Aorta (tissue), 5 donors: ENCODE measurements around the gene MECP2. TPM values are rescaled to one million over a fixed set of nuclear protein-coding genes. Genes with fewer than 3 reads are reported as not detected.
"Not testable (repeated sequence)": the region's sequence is repeated elsewhere in the genome, so short reads cannot be mapped to it uniquely, and the experiment has no call there.

Experiments
- ATAC-seq: fragments of 200-7000 bp; cut with Tn5 transposase; one replicate; pipeline ENCODE4 v1.9.1; 2022; ENCODE audit warnings: moderate library complexity; ENCODE audit not compliant: low FRiP score
- DNase-seq, 2 donors: peaks; one replicate each; pipeline ENCODE4 v3.0.0-alpha.2; 2020
- H3K27ac ChIP-seq, 2 donors: one replicate each; pipeline ENCODE4 v1.5.1; 2013; ENCODE audit warnings: low read length in 2 of 2, mild to moderate bottlenecking in 2 of 2, moderate library complexity in 2 of 2, control low read depth in 1 of 2, inconsistent platforms in 1 of 2, low read depth in 1 of 2
- H3K27me3 ChIP-seq, 2 donors: one replicate each; pipeline ENCODE4 v1.6.1; 2013; ENCODE audit warnings: control low read depth in 1 of 2, low read length in 1 of 2, mild to moderate bottlenecking in 1 of 2, moderate library complexity in 1 of 2; ENCODE audit not compliant: insufficient read depth in 2 of 2, control insufficient read depth in 1 of 2
- H3K36me3 ChIP-seq, 2 donors: one replicate each; pipeline ENCODE4 v1.6.1; 2013; ENCODE audit warnings: control low read depth in 1 of 2, low read length in 1 of 2, mild to moderate bottlenecking in 1 of 2; ENCODE audit not compliant: insufficient read depth in 2 of 2, control insufficient read depth in 1 of 2
- H3K4me1 ChIP-seq, 2 donors: one replicate each; pipeline ENCODE4 v1.6.1; 2013; ENCODE audit warnings: low read length in 2 of 2, control low read depth in 1 of 2, mild to moderate bottlenecking in 1 of 2, moderate library complexity in 1 of 2; ENCODE audit not compliant: insufficient read depth in 2 of 2, control insufficient read depth in 1 of 2
- H3K4me3 ChIP-seq, 2 donors: one replicate each; pipeline ENCODE4 v1.5.1; 2013; ENCODE audit warnings: low read length in 2 of 2, control low read depth in 1 of 2, mild to moderate bottlenecking in 1 of 2
- H3K9me3 ChIP-seq: one replicate; pipeline ENCODE4 v1.6.1; 2013; ENCODE audit warnings: mild to moderate bottlenecking, low read length; ENCODE audit not compliant: control insufficient read depth
- WGBS, 2 donors: extraction: QIAGEN DNeasy Blood & Tissue Kit; methylation state at CpG; one replicate each; pipeline ENCODE4 v1.1.7; 2013; 5-methylcytosine and 5-hydroxymethylcytosine counted together
- intact Hi-C, 2 donors: fragments of 100-400 bp; cut with DNase I; formaldehyde crosslinking; loops; one replicate each; pipeline versions ENCODE4 v1.14.2 to v1.15.0; 2022
- long read RNA-seq, 2 donors: library from polyadenylated mRNA; unstranded; transcript quantifications; one replicate each; pipeline ENCODE4 v2.0.0, GENCODE V29; 2020 to 2021
- polyA plus RNA-seq, 2 donors: library from polyadenylated mRNA; stranded (reverse); fragments of 200-250 nt; gene quantifications; one replicate each; pipeline ENCODE4 v1.2.3, GENCODE V29; 2013
- total RNA-seq, 2 donors: library from RNA; stranded (reverse); fragmentation: NEBNext Ultra II Directional; extraction: Animal tissue kit (Norgen Biotek cat#: 25700); gene quantifications; one replicate each; pipeline ENCODE4 v1.2.1, GENCODE V29; 2021
- donor health status: healthy with polysubstance abuse.
- donor health status: Bipolar disorder and iron deficiency.
- donor health status: DM: no; HTN: no; CAD: no.
- donor health status: DM: no; HTN: no; CAD: no.
- donor health status: DM: yes; HTN: yes; CAD: no.

The MECP2 gene
- 10 to 100 TPM; 73.5 to 80.7 TPM for total RNA-seq
- 10 to 100 TPM; 10.4 to 24.9 TPM for polyA plus RNA-seq
- long read RNA-seq, donor 1, full-length matches to known transcripts: 7 of 53 reads
- long read RNA-seq, donor 1, partial matches to known transcripts: 3 of 53 reads
- long read RNA-seq, donor 1, other reads (novel, unspliced or antisense): 43 of 53 reads
- long read RNA-seq, donor 2, full-length matches to known transcripts: 7 of 38 reads
- long read RNA-seq, donor 2, partial matches to known transcripts: 4 of 38 reads
- long read RNA-seq, donor 2, other reads (novel, unspliced or antisense): 27 of 38 reads

DNA sequence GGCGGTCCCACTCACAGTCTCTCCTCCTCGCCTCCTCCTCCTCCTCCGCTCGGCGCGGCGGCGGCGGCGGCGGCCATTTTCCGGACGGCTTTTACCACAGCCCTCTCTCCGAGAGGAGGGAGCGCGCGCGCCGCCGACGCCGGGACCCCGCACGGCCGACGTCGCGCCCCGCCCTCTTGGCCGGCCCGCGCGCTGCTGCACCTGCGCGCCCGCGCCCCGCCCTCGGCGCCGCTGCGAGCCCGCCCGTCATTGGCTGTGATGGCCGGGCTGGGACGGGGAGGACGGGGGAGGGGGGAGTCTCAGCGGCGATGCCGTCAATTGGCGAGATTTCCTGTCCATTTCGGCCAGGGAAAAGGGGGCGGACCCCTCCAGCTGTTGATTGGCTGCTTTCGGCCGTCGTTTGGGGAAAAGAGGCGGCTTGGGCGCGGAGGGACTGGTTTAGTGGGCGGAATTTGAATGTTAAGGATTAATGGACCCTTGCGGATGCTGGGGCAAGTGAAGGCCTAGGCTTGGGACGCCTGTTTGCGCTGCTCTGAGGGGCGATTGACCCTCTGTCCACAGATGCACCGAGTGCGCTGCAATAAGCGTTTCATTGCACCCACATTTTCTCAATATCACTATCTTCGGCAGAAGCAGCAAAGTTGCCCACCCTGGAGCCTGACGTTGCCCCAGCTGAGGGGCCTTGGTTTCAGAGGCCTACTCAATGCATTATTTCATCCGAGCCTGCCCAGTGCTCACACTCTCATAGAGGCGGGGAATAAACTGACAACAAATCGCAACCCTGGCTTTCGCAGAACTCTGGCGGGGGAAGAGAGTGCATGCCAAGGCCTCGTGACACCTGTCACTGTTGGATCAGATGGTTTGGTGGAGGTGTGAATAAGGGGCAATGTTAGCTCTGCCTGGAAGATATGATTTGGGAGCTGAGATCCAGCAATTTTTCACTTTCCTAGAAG is at the start of gene MECP2:
MECP2 (minus strand) TSS at position 129 of the 953 bp plus-strand sequence.
- Histone ChIP-seq H3K4me3 (peak within 1 kb of the TSS; percentile 51 to 70), H3K4me1 (no peaks in the 10 kb centered on the region), H3K27ac (peak within 1 kb of the TSS; percentile 45 to 99), H3K27me3 (no peaks in the 10 kb centered on the region), H3K36me3 (no peaks in the 10 kb centered on the region), H3K9me3 (no peaks in the 10 kb centered on the region)
- intact Hi-C loops: loop anchor here in 1 of 2 donors (5.0 kb wide), 2 partner anchors 76 to 284 kb away; no protein-coding TSS in a partner anchor
- ATAC-seq (peak; percentile 92), DNase-seq (peak; percentile 94)
- 6 to 40% methylated on average over 50 to 75 of the region's 75 CpGs for WGBS, 2 donors

DNA sequence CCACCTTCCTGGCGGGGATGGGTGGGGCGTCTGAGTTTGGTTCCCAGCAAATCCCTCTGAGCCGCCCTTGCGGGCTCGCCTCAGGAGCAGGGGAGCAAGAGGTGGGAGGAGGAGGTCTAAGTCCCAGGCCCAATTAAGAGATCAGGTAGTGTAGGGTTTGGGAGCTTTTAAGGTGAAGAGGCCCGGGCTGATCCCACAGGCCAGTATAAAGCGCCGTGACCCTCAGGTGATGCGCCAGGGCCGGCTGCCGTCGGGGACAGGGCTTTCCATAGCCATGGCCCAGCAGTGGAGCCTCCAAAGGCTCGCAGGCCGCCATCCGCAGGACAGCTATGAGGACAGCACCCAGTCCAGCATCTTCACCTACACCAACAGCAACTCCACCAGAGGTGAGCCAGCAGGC is 46.5 kb upstream of the MECP2 start, which contains the start of gene OPN1LW:
OPN1LW (plus strand) TSS at position 234 of the 400 bp plus-strand sequence; CDS start at position 275, 41 bp downstream.
- DNase-seq, H3K4me3 ChIP-seq, H3K36me3 ChIP-seq, intact Hi-C loops, ATAC-seq, H3K4me1 ChIP-seq, H3K27ac ChIP-seq, H3K27me3 ChIP-seq, H3K9me3 ChIP-seq: not testable (repeated sequence)
- 90 to 98% methylated on average over 12 of the region's 15 CpGs for WGBS, 2 donors

DNA sequence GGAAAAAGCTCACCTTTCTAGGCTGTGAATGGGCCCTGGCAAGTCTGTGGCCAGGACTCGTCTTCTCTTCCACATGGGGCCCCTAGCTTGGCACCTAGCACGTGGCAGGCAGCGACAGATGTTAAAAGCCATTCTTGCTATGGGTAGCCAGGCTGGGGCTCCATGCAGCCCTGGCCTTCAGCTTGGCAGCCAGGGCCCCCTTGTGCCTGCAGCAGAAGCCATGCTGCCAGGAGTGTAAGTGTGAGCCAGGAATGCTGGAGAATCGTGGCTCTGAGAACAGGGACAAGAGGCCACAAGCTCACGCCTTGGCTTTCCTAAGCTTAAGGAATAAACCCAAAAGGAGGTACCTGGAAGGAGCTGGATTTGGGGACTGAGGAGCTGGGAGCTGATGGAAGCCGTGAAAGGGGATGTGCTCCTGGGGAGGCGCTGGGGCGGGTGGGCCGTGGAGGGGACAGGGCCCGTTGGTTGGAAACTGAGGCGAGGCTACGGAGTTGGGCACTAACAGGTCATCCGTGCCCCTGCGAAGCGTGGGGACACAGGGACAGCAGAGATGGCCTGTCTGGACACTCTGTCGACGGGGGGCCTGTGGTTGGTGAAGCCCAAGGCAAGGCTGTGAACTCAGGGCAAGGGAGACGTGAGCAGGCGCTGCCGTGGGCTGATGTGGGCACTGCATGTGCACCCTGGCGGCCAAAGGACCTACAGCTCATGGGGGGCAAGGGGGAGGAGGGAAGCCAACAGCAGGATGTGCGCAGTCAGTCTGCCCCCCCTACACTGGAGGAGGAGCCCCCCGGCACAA is 45.6 kb upstream of the MECP2 start:
- DNase-seq: no peak
- intact Hi-C loops: no loop called here
- WGBS, 2 donors: 88 to 92% methylated on average over 23 of the region's 23 CpGs
- Histone ChIP-seq H3K4me3 (no peak overlapping the region), H3K36me3 (no peaks in the 10 kb centered on the region), H3K27ac (no peak overlapping the region), H3K27me3 (no peaks in the 10 kb centered on the region), H3K4me1 (no peaks in the 10 kb centered on the region), H3K9me3 (no peaks in the 10 kb centered on the region)
- no peak for ATAC-seq

DNA sequence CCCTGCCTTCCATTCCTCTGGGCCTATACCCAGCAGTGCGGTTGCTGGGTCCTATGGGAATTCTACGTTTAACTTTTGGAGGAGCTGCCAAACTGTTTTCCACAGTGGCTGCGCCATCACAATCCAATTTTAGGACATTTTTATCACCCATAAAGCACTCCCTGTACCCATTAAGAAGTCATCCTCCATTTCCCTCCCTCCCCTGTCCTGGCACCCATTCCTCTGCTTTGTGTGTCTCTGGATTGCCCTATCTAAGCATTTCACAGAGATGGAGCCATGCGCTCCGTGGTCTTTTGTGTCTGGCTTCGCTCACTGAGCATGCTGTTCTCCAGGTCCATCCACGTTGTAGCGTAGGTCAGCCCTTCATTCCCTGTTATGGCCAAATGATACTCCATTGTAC is 44.9 kb upstream of the MECP2 start:
- 85 to 86% methylated on average over 8 of the region's 8 CpGs for WGBS, 2 donors
- H3K4me1 ChIP-seq: no peaks in the 10 kb centered on the region
- intact Hi-C loops: no loop called here
- DNase-seq: no peak
- ATAC-seq: no peak
- H3K36me3 ChIP-seq: no peaks in the 10 kb centered on the region
- H3K9me3 ChIP-seq: no peaks in the 10 kb centered on the region
- no peaks in the 10 kb centered on the region for H3K27me3 ChIP-seq
- no peak overlapping the region for H3K27ac ChIP-seq
- no peak overlapping the region for H3K4me3 ChIP-seq

DNA sequence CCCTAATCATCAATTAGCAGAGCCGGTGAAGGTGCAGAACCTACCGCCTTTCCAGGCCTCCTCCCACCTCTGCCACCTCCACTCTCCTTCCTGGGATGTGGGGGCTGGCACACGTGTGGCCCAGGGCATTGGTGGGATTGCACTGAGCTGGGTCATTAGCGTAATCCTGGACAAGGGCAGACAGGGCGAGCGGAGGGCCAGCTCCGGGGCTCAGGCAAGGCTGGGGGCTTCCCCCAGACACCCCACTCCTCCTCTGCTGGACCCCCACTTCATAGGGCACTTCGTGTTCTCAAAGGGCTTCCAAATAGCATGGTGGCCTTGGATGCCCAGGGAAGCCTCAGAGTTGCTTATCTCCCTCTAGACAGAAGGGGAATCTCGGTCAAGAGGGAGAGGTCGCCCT is 43.2 kb upstream of the MECP2 start:
- no peaks in the 10 kb centered on the region for H3K36me3 ChIP-seq
- ATAC-seq: no peak
- WGBS, 2 donors: 82 to 93% methylated on average over 10 of the region's 10 CpGs
- H3K27me3 ChIP-seq: no peaks in the 10 kb centered on the region
- peak in 1 of 2 donors; percentile 43 for DNase-seq
- intact Hi-C loops: no loop called here
- H3K9me3 ChIP-seq: no peaks in the 10 kb centered on the region
- H3K4me3 ChIP-seq: no peak overlapping the region
- H3K4me1 ChIP-seq: no peaks in the 10 kb centered on the region
- H3K27ac ChIP-seq: no peak overlapping the region

DNA sequence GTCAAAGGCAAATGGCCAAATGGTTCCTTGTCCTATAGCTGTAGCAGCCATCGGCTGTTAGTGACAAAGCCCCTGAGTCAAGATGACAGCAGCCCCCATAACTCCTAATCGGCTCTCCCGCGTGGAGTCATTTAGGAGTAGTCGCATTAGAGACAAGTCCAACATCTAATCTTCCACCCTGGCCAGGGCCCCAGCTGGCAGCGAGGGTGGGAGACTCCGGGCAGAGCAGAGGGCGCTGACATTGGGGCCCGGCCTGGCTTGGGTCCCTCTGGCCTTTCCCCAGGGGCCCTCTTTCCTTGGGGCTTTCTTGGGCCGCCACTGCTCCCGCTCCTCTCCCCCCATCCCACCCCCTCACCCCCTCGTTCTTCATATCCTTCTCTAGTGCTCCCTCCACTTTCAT is 42.7 kb upstream of the MECP2 start:
- ATAC-seq: no peak
- Histone ChIP-seq H3K36me3 (no peaks in the 10 kb centered on the region), H3K4me1 (no peaks in the 10 kb centered on the region), H3K9me3 (no peaks in the 10 kb centered on the region), H3K27me3 (no peaks in the 10 kb centered on the region), H3K27ac (no peak overlapping the region), H3K4me3 (no peak overlapping the region)
- peak in 1 of 2 donors; percentile 31 for DNase-seq
- intact Hi-C loops: no loop called here
- WGBS, 2 donors: 87 to 91% methylated on average over 11 to 12 of the region's 12 CpGs

DNA sequence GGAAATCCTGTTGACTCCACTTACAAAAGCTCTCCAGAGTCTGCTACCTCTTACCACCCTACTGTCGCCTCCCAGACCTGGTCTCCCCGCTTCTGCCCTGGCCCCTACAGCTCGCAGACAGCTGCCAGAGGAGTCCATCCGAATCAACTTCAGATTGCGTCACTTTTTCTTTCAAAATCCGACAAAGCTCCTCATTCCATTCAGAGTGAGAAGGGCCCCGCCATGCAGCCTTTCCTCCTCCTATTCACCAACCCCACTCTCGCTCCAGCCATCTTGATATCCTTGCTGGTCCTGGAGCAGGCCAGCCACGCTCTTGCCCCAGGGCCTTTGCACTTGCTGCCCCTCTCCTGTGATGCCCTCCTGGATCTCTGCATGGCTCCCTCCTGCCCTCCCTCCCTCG is 41.3 kb upstream of the MECP2 start:
- DNase-seq (peak in 1 of 2 donors; percentile 55), ATAC-seq (no peak)
- Histone ChIP-seq H3K4me3 (no peak overlapping the region), H3K27me3 (no peaks in the 10 kb centered on the region), H3K36me3 (no peaks in the 10 kb centered on the region), H3K9me3 (no peaks in the 10 kb centered on the region), H3K27ac (no peak overlapping the region), H3K4me1 (no peaks in the 10 kb centered on the region)
- intact Hi-C loops: no loop called here
- 85 to 97% methylated on average over 10 of the region's 10 CpGs for WGBS, 2 donors

DNA sequence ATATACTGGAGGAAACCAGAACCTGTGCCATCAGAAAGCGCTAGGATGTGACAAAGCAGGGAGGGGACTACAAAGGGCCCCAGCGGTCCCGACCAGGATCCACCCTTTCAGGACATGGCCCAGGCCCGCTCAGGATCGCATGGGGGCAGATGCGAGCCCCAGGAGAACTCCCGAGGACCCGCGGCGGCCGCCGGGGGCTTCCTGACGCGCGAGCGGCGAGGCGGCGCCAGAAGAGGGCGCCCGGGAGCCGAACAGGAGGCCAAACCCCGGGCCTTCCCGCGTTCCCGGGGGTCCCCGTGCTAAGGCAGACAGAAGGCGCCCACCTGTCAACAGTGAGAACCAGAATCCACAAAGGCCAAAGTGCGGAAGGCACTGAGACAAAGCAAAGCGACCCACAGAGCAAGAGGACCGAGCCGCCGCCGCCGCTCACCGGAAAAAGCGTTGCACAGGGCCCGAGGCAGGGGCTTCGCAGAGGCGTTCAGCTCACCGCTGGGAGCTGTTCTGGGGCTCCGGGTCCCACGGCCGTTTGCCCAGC is 39.2 kb upstream of the MECP2 start:
- 1 to 21% methylated on average over 44 of the region's 44 CpGs for WGBS, 2 donors
- Histone ChIP-seq H3K4me1 (no peaks in the 10 kb centered on the region), H3K4me3 (peak overlapping the region in 1 of 2 donors; percentile 15), H3K9me3 (no peaks in the 10 kb centered on the region), H3K27ac (no peak overlapping the region), H3K36me3 (no peaks in the 10 kb centered on the region), H3K27me3 (no peaks in the 10 kb centered on the region)
- peak; percentile 73 to 91 for DNase-seq
- intact Hi-C loops: no loop called here
- ATAC-seq: peak; percentile 87
